Mesothelial cell of epicardium (in vitro differentiated cells): ENCODE results near the gene DENND6B. TPM values are rescaled to one million over a fixed set of nuclear protein-coding genes. Genes with fewer than 3 reads are reported as not detected.
A peak's percentile ranks its signal among the peaks of the same experiment; 100 is the strongest.
"Not testable (repeated sequence)": the region's sequence is repeated elsewhere in the genome, so short reads cannot be mapped to it uniquely, and the experiment has no call there.

Experiments used
- DNase-seq, 2 experiments: peaks; one replicate each; pipeline ENCODE4 v3.0.0; 2021; ENCODE audit warnings: low spot score in 2 of 2; ENCODE audit not compliant: unreplicated experiment in 2 of 2
- H3K27ac Mint-ChIP-seq: 2 replicates; pipeline ENCODE4 v1.8.0; 2021; ENCODE audit warnings: mixed read lengths
- H3K27me3 Mint-ChIP-seq: 2 replicates; pipeline ENCODE4 v1.8.0; 2021; ENCODE audit warnings: low read depth, mixed read lengths
- H3K36me3 Mint-ChIP-seq: 2 replicates; pipeline ENCODE4 v1.8.0; 2021; ENCODE audit warnings: mixed read lengths
- H3K4me1 Mint-ChIP-seq: 2 replicates; pipeline ENCODE4 v1.8.0; 2021; ENCODE audit warnings: mixed read lengths
- H3K4me3 Mint-ChIP-seq: 2 replicates; pipeline ENCODE4 v1.8.0; 2021; ENCODE audit warnings: mild to moderate bottlenecking, moderate library complexity, mixed read lengths
- H3K9me3 Mint-ChIP-seq: 2 replicates; pipeline ENCODE4 v1.8.0; 2021; ENCODE audit warnings: mixed read lengths
- CTCF ChIP-seq: fragments of 200-600 bp; sonication (generic); IDR thresholded peaks from one replicate; pipeline ENCODE4 v1.5.0; 2021; ENCODE audit warnings: antibody characterized with exemption; ENCODE audit not compliant: unreplicated experiment
- total RNA-seq: library from RNA; stranded (reverse); gene quantifications from 3 replicates; pipeline ENCODE4 v1.2.1, GENCODE V29; 2021

The DENND6B gene
- total RNA-seq, 1 donor from 2014 or later, result 19.2 TPM

- TF ChIP-seq CTCF, result no peak
- peak overlapping the region; percentile 44 for H3K27ac Mint-ChIP-seq
- no peak for DNase-seq
- peaks cover 4% of the 10 kb centered on the region for H3K27me3 Mint-ChIP-seq
- no peak overlapping the region for H3K4me3 Mint-ChIP-seq
- H3K9me3 Mint-ChIP-seq, result no peaks in the 10 kb centered on the region
- peaks cover 17% of the 10 kb centered on the region for H3K36me3 Mint-ChIP-seq
- peaks cover 18% of the 10 kb centered on the region for H3K4me1 Mint-ChIP-seq
These were observed 52.5 kb downstream of the DENND6B start for GRCh38 chr22:50274311-50274710.

GRCh38 chr22:50273781-50274180 is 53.0 kb downstream of the DENND6B start:
- not testable (repeated sequence) for DNase-seq, H3K4me3 Mint-ChIP-seq, H3K9me3 Mint-ChIP-seq, H3K27me3 Mint-ChIP-seq
- peaks cover 17% of the 10 kb centered on the region for H3K36me3 Mint-ChIP-seq
- H3K27ac Mint-ChIP-seq, result peak overlapping the region; percentile 44
- peaks cover 21% of the 10 kb centered on the region for H3K4me1 Mint-ChIP-seq

GRCh38 chr22:50273352-50273751 is 53.5 kb downstream of the DENND6B start:
- DNase-seq, H3K27ac Mint-ChIP-seq, H3K4me3 Mint-ChIP-seq, H3K9me3 Mint-ChIP-seq: not testable (repeated sequence)
- Mint-ChIP-seq H3K27me3 (peaks cover 14% of the 10 kb centered on the region), H3K36me3 (peaks cover 17% of the 10 kb centered on the region), H3K4me1 (peaks cover 24% of the 10 kb centered on the region)

GRCh38 chr22:50272044-50272802 is 54.6 kb downstream of the DENND6B start:
- Mint-ChIP-seq H3K4me3 (peak overlapping the region; percentile 41), H3K4me1 (peaks cover 24% of the 10 kb centered on the region), H3K36me3 (peaks cover 12% of the 10 kb centered on the region), H3K27me3 (peaks cover 18% of the 10 kb centered on the region), H3K27ac (no peak overlapping the region), H3K9me3 (no peaks in the 10 kb centered on the region)
- DNase-seq, result no peak
- no peak for TF ChIP-seq CTCF

GRCh38 chr22:50271519-50271970 is 55.3 kb downstream of the DENND6B start:
- Mint-ChIP-seq H3K4me1 (peaks cover 24% of the 10 kb centered on the region), H3K27me3 (peaks cover 18% of the 10 kb centered on the region), H3K9me3 (no peaks in the 10 kb centered on the region), H3K27ac (no peak overlapping the region), H3K4me3 (peak overlapping the region; percentile 49), H3K36me3 (peaks cover 12% of the 10 kb centered on the region)
- TF ChIP-seq CTCF, result no peak
- peak in 1 of 2 experiments; percentile 51 for DNase-seq

- Mint-ChIP-seq H3K27ac (no peak overlapping the region), H3K4me1 (peaks cover 24% of the 10 kb centered on the region), H3K4me3 (peak overlapping the region; percentile 52), H3K36me3 (peaks cover 12% of the 10 kb centered on the region), H3K27me3 (peaks cover 25% of the 10 kb centered on the region), H3K9me3 (no peaks in the 10 kb centered on the region)
- DNase-seq, result peak; percentile 58 to 79
- TF ChIP-seq CTCF, result no peak
These were observed 56.0 kb downstream of the DENND6B start for GRCh38 chr22:50270666-50271394.
